SKM-1 (cell line): ENCODE results near the gene FAAP20.

Source experiments
- DNase-seq: peaks from one replicate; lab custom pipeline; 2025; ENCODE audit not compliant: unreplicated experiment; lab: John Stamatoyannopoulos, UW

The FAAP20 gene

GRCh38 chr1:2180297-2181245, 14.0 kb downstream of the FAAP20 start:
- no peak for DNase-seq

GRCh38 chr1:2179283-2180013, 15.1 kb downstream of the FAAP20 start:
- no peak for DNase-seq

- DNase-seq = no peak
These were observed 15.7 kb downstream of the FAAP20 start for GRCh38 chr1:2178875-2179274.

- no peak for DNase-seq
These were observed 16.5 kb downstream of the FAAP20 start for GRCh38 chr1:2177946-2178538.

GRCh38 chr1:2177541-2177940, 17.0 kb downstream of the FAAP20 start:
- no peak for DNase-seq

- no peak for DNase-seq
These were observed 18.0 kb downstream of the FAAP20 start for GRCh38 chr1:2176615-2177014.

GRCh38 chr1:2175681-2176454, 18.7 kb downstream of the FAAP20 start:
- no peak for DNase-seq

- no peak for DNase-seq
These were observed 19.5 kb downstream of the FAAP20 start for GRCh38 chr1:2175055-2175414.

- no peak for DNase-seq
These were observed 20.1 kb downstream of the FAAP20 start for GRCh38 chr1:2174348-2175054.

GRCh38 chr1:2173546-2174347, 20.8 kb downstream of the FAAP20 start:
- DNase-seq = no peak

- no peak for DNase-seq
These were observed 21.9 kb downstream of the FAAP20 start for GRCh38 chr1:2172551-2173146.

- no peak for DNase-seq
These were observed 22.6 kb downstream of the FAAP20 start for GRCh38 chr1:2172012-2172411.

- DNase-seq = no peak
These were observed 24.4 kb downstream of the FAAP20 start for GRCh38 chr1:2170211-2170610.

GRCh38 chr1:2169200-2169836, 25.3 kb downstream of the FAAP20 start:
- no peak for DNase-seq

- no peak for DNase-seq
These were observed 26.0 kb downstream of the FAAP20 start for GRCh38 chr1:2168535-2168934.

GRCh38 chr1:2168090-2168489, 26.5 kb downstream of the FAAP20 start:
- DNase-seq = no peak

- DNase-seq = no peak
These were observed 27.9 kb downstream of the FAAP20 start for GRCh38 chr1:2166695-2167094.

GRCh38 chr1:2166254-2166653, 28.3 kb downstream of the FAAP20 start:
- DNase-seq = no peak

GRCh38 chr1:2165646-2166045, 28.9 kb downstream of the FAAP20 start:
- no peak for DNase-seq
